HL-60 (cell line): ENCODE measurements around the gene ARID1B.

Experiments
- GABPA ChIP-seq: IDR thresholded peaks from 2 replicates; pipeline ENCODE4 v1.6.1; 2012; ENCODE audit warnings: low read depth
- POLR2AphosphoS5 ChIP-seq: IDR thresholded peaks from 2 replicates; pipeline ENCODE4 v1.6.1; 2012; ENCODE audit warnings: low read depth
- REST ChIP-seq: IDR thresholded peaks from 2 replicates; pipeline ENCODE4 v1.6.1; 2012; ENCODE audit warnings: low read depth; ENCODE audit not compliant: insufficient replicate concordance
- TF ChIP-seq, protein P1 (sequence below): IDR thresholded peaks from one replicate; pipeline ENCODE4 v1.5.1; 2011; ENCODE audit warnings: low read length, control low read depth, inconsistent platforms; ENCODE audit not compliant: insufficient read depth

DNA sequence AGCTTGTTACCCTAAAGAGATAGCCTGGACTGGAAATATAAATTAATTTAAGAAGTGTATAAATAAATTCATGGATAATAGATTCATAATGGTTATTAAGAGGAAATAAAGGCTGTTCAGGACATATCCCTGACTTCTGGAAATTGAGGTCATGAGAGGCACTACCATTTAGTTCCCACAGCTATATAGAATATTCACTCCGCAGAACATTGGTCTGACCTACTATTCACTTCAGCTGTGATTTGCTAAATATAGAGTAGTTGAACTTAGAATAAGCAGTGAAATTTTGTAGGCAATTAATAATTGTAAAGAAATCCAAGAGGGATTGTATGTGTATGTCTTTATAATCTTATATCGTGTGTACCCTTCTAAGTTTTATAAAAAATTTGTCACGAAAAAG is 112.8 kb downstream of the ARID1B start:
- TF ChIP-seq, protein P1, sequence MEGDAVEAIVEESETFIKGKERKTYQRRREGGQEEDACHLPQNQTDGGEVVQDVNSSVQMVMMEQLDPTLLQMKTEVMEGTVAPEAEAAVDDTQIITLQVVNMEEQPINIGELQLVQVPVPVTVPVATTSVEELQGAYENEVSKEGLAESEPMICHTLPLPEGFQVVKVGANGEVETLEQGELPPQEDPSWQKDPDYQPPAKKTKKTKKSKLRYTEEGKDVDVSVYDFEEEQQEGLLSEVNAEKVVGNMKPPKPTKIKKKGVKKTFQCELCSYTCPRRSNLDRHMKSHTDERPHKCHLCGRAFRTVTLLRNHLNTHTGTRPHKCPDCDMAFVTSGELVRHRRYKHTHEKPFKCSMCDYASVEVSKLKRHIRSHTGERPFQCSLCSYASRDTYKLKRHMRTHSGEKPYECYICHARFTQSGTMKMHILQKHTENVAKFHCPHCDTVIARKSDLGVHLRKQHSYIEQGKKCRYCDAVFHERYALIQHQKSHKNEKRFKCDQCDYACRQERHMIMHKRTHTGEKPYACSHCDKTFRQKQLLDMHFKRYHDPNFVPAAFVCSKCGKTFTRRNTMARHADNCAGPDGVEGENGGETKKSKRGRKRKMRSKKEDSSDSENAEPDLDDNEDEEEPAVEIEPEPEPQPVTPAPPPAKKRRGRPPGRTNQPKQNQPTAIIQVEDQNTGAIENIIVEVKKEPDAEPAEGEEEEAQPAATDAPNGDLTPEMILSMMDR: no peak
- TF ChIP-seq POLR2AphosphoS5: no peak
- TF ChIP-seq REST: no peak
- TF ChIP-seq GABPA: no peak
